Osteoblast (primary cell): ENCODE data around the gene TIMP2. TPM values are rescaled to one million over a fixed set of nuclear protein-coding genes. Genes with fewer than 3 reads are reported as not detected.

Source experiments
- DNase-seq: peaks from one replicate; pipeline ENCODE4 v3.0.0; 2011; ENCODE audit warnings: low spot score, mixed read lengths; ENCODE audit not compliant: insufficient read length; ENCODE audit errors: missing footprints
- H2AFZ ChIP-seq: 2 replicates; pipeline ENCODE4 v1.6.0; 2011; ENCODE audit warnings: mild to moderate bottlenecking, low read length
- H3K27ac ChIP-seq: 2 replicates; pipeline ENCODE4 v1.5.1; 2011; ENCODE audit warnings: mild to moderate bottlenecking, low read depth, low read length, moderate library complexity
- H3K27me3 ChIP-seq: 2 replicates; pipeline ENCODE4 v1.6.0; 2012; ENCODE audit warnings: mild to moderate bottlenecking, control low read depth, inconsistent platforms, low read length, moderate library complexity; ENCODE audit not compliant: insufficient read depth
- H3K36me3 ChIP-seq: 2 replicates; pipeline ENCODE4 v1.5.1; 2011; ENCODE audit warnings: mild to moderate bottlenecking, low read length, control low read depth, moderate library complexity; ENCODE audit not compliant: insufficient read depth
- H3K4me1 ChIP-seq: 2 replicates; pipeline ENCODE4 v1.5.1; 2011; ENCODE audit warnings: mild to moderate bottlenecking, low read length, control low read depth, moderate library complexity; ENCODE audit not compliant: insufficient read depth
- H3K4me2 ChIP-seq: 2 replicates; pipeline ENCODE4 v1.6.0; 2011; ENCODE audit warnings: mild to moderate bottlenecking, low read length; ENCODE audit not compliant: insufficient read depth
- H3K4me3 ChIP-seq: fragments of 200-600 bp; sonication (generic); 3 replicates; pipeline ENCODE4 v1.5.1; 2012; ENCODE audit warnings: mild to moderate bottlenecking, low read length, inconsistent platforms; ENCODE audit not compliant: insufficient read depth
- H3K79me2 ChIP-seq: 2 replicates; pipeline ENCODE4 v1.6.0; 2012; ENCODE audit warnings: mild to moderate bottlenecking, low read length, control low read depth, inconsistent platforms; ENCODE audit not compliant: insufficient read depth
- H3K9me3 ChIP-seq: 2 replicates; pipeline ENCODE4 v1.5.1; 2011; ENCODE audit warnings: low read depth, low read length, control low read depth
- H4K20me1 ChIP-seq: 2 replicates; pipeline ENCODE4 v1.6.0; 2012; ENCODE audit warnings: mild to moderate bottlenecking, low read length, control low read depth; ENCODE audit not compliant: insufficient read depth
- CTCF ChIP-seq: IDR thresholded peaks from 2 replicates; pipeline ENCODE4 v1.5.1; 2011; ENCODE audit warnings: mild to moderate bottlenecking, low read depth, low read length, moderate library complexity; ENCODE audit errors: extremely low read depth
- total RNA-seq: library from RNA; depleted of rRNA; stranded (reverse); fragments of >200 nt; gene quantifications from 2 replicates; pipeline ENCODE4 v1.2.3, GENCODE V29; 2012

Gene TIMP2
- total RNA-seq, 1 donor: 164 TPM

GRCh38 chr17:78808163-78808562, 117.0 kb downstream of the TIMP2 start:
- H4K20me1 ChIP-seq: peaks cover 9% of the 10 kb centered on the region
- peaks cover 29% of the 10 kb centered on the region for H3K79me2 ChIP-seq
- H3K4me3 ChIP-seq: no peak overlapping the region
- peaks cover 89% of the 10 kb centered on the region for H3K36me3 ChIP-seq
- H3K9me3 ChIP-seq: no peaks in the 10 kb centered on the region
- H3K4me1 ChIP-seq: peaks cover 7% of the 10 kb centered on the region
- no peak overlapping the region for H3K27ac ChIP-seq
- no peak for DNase-seq
- TF ChIP-seq CTCF: no peak
- no peak overlapping the region for H2AFZ ChIP-seq
- no peaks in the 10 kb centered on the region for H3K27me3 ChIP-seq
- no peak overlapping the region for H3K4me2 ChIP-seq

GRCh38 chr17:78806451-78806850, 118.7 kb downstream of the TIMP2 start:
- Histone ChIP-seq H3K4me1 (peaks cover 7% of the 10 kb centered on the region), H3K27me3 (no peaks in the 10 kb centered on the region), H4K20me1 (peaks cover 18% of the 10 kb centered on the region), H3K4me3 (no peak overlapping the region), H3K9me3 (no peaks in the 10 kb centered on the region), H3K4me2 (no peak overlapping the region), H2AFZ (no peak overlapping the region), H3K79me2 (peaks cover 40% of the 10 kb centered on the region), H3K27ac (no peak overlapping the region), H3K36me3 (peaks cover 84% of the 10 kb centered on the region)
- no peak for TF ChIP-seq CTCF
- no peak for DNase-seq

- no peak for TF ChIP-seq CTCF
- Histone ChIP-seq H3K4me1 (peaks cover 7% of the 10 kb centered on the region), H3K4me2 (no peak overlapping the region), H3K36me3 (peaks cover 79% of the 10 kb centered on the region), H3K4me3 (no peak overlapping the region), H3K27ac (no peak overlapping the region), H2AFZ (no peak overlapping the region), H3K9me3 (no peaks in the 10 kb centered on the region), H4K20me1 (peaks cover 22% of the 10 kb centered on the region), H3K79me2 (peaks cover 48% of the 10 kb centered on the region), H3K27me3 (no peaks in the 10 kb centered on the region)
- DNase-seq: no peak
Measured at GRCh38 chr17:78805301-78805700, 119.9 kb downstream of the TIMP2 start.

GRCh38 chr17:78804777-78805176, 120.4 kb downstream of the TIMP2 start:
- peak; percentile 9 for DNase-seq
- Histone ChIP-seq H3K36me3 (peaks cover 73% of the 10 kb centered on the region), H3K9me3 (no peaks in the 10 kb centered on the region)

More at GRCh38 chr17:78804777-78805176, 120.4 kb downstream of the TIMP2 start:
- H2AFZ ChIP-seq: no peak overlapping the region
- H4K20me1 ChIP-seq: peaks cover 24% of the 10 kb centered on the region
- H3K79me2 ChIP-seq: peaks cover 52% of the 10 kb centered on the region
- no peaks in the 10 kb centered on the region for H3K27me3 ChIP-seq
- no peak overlapping the region for H3K27ac ChIP-seq
- peaks cover 7% of the 10 kb centered on the region for H3K4me1 ChIP-seq
- no peak overlapping the region for H3K4me2 ChIP-seq
- no peak overlapping the region for H3K4me3 ChIP-seq
- TF ChIP-seq CTCF: no peak
